A673 (cell line): ENCODE data around the gene PRSS23.

ENCODE experiments used
- CTCF ChIP-seq: fragments of 300-800, 200-600 bp; sonication (generic); conservative IDR thresholded peaks from 2 replicates; pipeline ENCODE4 v1.5.1; 2017; ENCODE audit warnings: low read depth, mild to moderate bottlenecking, antibody characterized with exemption, low read length, moderate library complexity, mixed read lengths
- EZH2 ChIP-seq: fragments of 200-600 bp; sonication (generic); IDR thresholded peaks from 2 replicates; pipeline ENCODE4 v1.6.1; 2017; ENCODE audit warnings: borderline replicate concordance, low read depth, mild to moderate bottlenecking, mixed read lengths, antibody characterized with exemption, low read length; ENCODE audit not compliant: poor library complexity, severe bottlenecking

GRCh38 chr11:86812322-86812670, 12.0 kb downstream of the PRSS23 start:
- TF ChIP-seq CTCF = no peak
- no peak for TF ChIP-seq EZH2
